ENCODE measurements around the gene TLDC2. TPM values are rescaled to one million over a fixed set of nuclear protein-coding genes. Genes with fewer than 3 reads are reported as not detected.

TLDC2 gene
- total and polyA plus RNA-seq, 2 experiments from 2014 or later: 0.68 to 1.6 TPM

- no peaks in the 10 kb centered on the region for H3K9me3 ChIP-seq (ENCODE audit: low read depth)
- no peaks in the 10 kb centered on the region for H3K79me2 ChIP-seq
- WGBS (ENCODE audit: low lambda C conversion rate, missing lambda C conversion rate): 93% methylated on average over 11 of the region's 11 CpGs
- no peaks in the 10 kb centered on the region for H3K9me2 ChIP-seq (replicated peaks; ENCODE audit: insufficient read depth)
- H3K4me2 ChIP-seq: no peak overlapping the region
- H4K20me1 ChIP-seq (ENCODE audit: insufficient read depth, poor library complexity, severe bottlenecking): no peaks in the 10 kb centered on the region
- H3K27ac ChIP-seq: no peak overlapping the region
- no peak overlapping the region for H2AFZ ChIP-seq
- DNase-seq (ENCODE audit: low spot score): no peak
- H3K36me3 ChIP-seq (replicated peaks; ENCODE audit: insufficient read depth, low read depth): no peaks in the 10 kb centered on the region
- H3K4me3 ChIP-seq: no peak overlapping the region
- TF ChIP-seq EZH2phosphoT487 (IDR thresholded peaks at IDR 0.05; ENCODE audit: low read depth, severe bottlenecking, unreplicated experiment): no peak
- TF ChIP-seq CTCF (IDR thresholded peaks at IDR 0.05; ENCODE audit: poor library complexity): no peak
- no peak for TF ChIP-seq EZH2 (IDR thresholded peaks at IDR 0.05; ENCODE audit: borderline replicate concordance)
- H3K4me1 ChIP-seq (ENCODE audit: insufficient read depth): no peaks in the 10 kb centered on the region
- no peaks in the 10 kb centered on the region for H3K27me3 ChIP-seq
These were observed 4.9 kb downstream of the TLDC2 start for GRCh38 chr20:36880741-36881250.

GRCh38 chr20:36881331-36881730 lies 5.4 kb downstream of the TLDC2 start:
- H3K27ac ChIP-seq: peak overlapping the region; percentile 58
- no peak for TF ChIP-seq EZH2 (IDR thresholded peaks at IDR 0.05; ENCODE audit: borderline replicate concordance)
- no peak for TF ChIP-seq CTCF (IDR thresholded peaks at IDR 0.05; ENCODE audit: poor library complexity)
- TF ChIP-seq EZH2phosphoT487 (IDR thresholded peaks at IDR 0.05; ENCODE audit: low read depth, severe bottlenecking, unreplicated experiment): no peak
- no peak for DNase-seq (ENCODE audit: low spot score)
- H3K36me3 ChIP-seq (replicated peaks; ENCODE audit: insufficient read depth, low read depth): no peaks in the 10 kb centered on the region
- H4K20me1 ChIP-seq (ENCODE audit: insufficient read depth, poor library complexity, severe bottlenecking): no peaks in the 10 kb centered on the region
- no peak overlapping the region for H2AFZ ChIP-seq
- H3K79me2 ChIP-seq: no peaks in the 10 kb centered on the region
- no peak overlapping the region for H3K4me3 ChIP-seq
- no peaks in the 10 kb centered on the region for H3K27me3 ChIP-seq
- H3K9me2 ChIP-seq (replicated peaks; ENCODE audit: insufficient read depth): no peaks in the 10 kb centered on the region
- no peak overlapping the region for H3K4me2 ChIP-seq
- H3K9me3 ChIP-seq (ENCODE audit: low read depth): no peaks in the 10 kb centered on the region
- H3K4me1 ChIP-seq (ENCODE audit: insufficient read depth): no peaks in the 10 kb centered on the region
- WGBS (ENCODE audit: low lambda C conversion rate, missing lambda C conversion rate): 93% methylated on average over 15 of the region's 16 CpGs

GRCh38 chr20:36881888-36882287 lies 6.0 kb downstream of the TLDC2 start:
- 47% methylated on average over 4 of the region's 4 CpGs for WGBS (ENCODE audit: low lambda C conversion rate, missing lambda C conversion rate)
- Histone ChIP-seq H3K27ac (peak overlapping the region; percentile 58), H3K36me3 (replicated peaks; ENCODE audit: insufficient read depth, low read depth) (no peaks in the 10 kb centered on the region)

More at GRCh38 chr20:36881888-36882287, 6.0 kb downstream of the TLDC2 start:
- TF ChIP-seq EZH2 (IDR thresholded peaks at IDR 0.05; ENCODE audit: borderline replicate concordance) (no peak), CTCF (IDR thresholded peaks at IDR 0.05; ENCODE audit: poor library complexity) (no peak), EZH2phosphoT487 (IDR thresholded peaks at IDR 0.05; ENCODE audit: low read depth, severe bottlenecking, unreplicated experiment) (no peak)
- H3K27me3 ChIP-seq: no peaks in the 10 kb centered on the region
- H3K4me3 ChIP-seq: no peak overlapping the region
- H3K4me1 ChIP-seq (ENCODE audit: insufficient read depth): no peaks in the 10 kb centered on the region
- no peaks in the 10 kb centered on the region for H3K79me2 ChIP-seq
- peak; percentile 57 for DNase-seq (ENCODE audit: low spot score)
- no peaks in the 10 kb centered on the region for H4K20me1 ChIP-seq (ENCODE audit: insufficient read depth, poor library complexity, severe bottlenecking)
- no peaks in the 10 kb centered on the region for H3K9me2 ChIP-seq (replicated peaks; ENCODE audit: insufficient read depth)
- no peaks in the 10 kb centered on the region for H3K9me3 ChIP-seq (ENCODE audit: low read depth)
- no peak overlapping the region for H2AFZ ChIP-seq
- no peak overlapping the region for H3K4me2 ChIP-seq

Data from hepatocyte (in vitro differentiated cells).